Panc1 (cell line): ENCODE data around the gene USP50. TPM values are rescaled to one million over a fixed set of nuclear protein-coding genes. Genes with fewer than 3 reads are reported as not detected.

ENCODE experiments used
- ATAC-seq: fragments of 200-7000 bp; cut with Tn5 transposase; 2 replicates; pipeline ENCODE4 v1.9.1; 2020; ENCODE audit warnings: mild to moderate bottlenecking, moderate library complexity
- BruUV-seq: library from RNA; stranded (reverse); fragments of 400-500 nt; replicated peaks from 2 replicates; lab custom pipeline; 2021; lab: Mats Ljungman, UMichigan
- CTCF ChIA-PET: fragments of 300-600 bp; sonication (Branson Sonifier 250); formaldehyde crosslinking; loops from one replicate; lab custom pipeline; 2022; ENCODE audit warnings: antibody characterized with exemption; lab: Charles Lee
- POLR2A ChIA-PET: fragments of 300-600 bp; sonication (Branson Sonifier 250); formaldehyde crosslinking; loops from one replicate; lab custom pipeline; 2022; ENCODE audit warnings: antibody characterized with exemption; lab: Charles Lee
- DNase-seq: peaks from one replicate; pipeline ENCODE4 v3.0.0-alpha.2; 2010; ENCODE audit warnings: low read depth, low spot score
- H3K27ac ChIP-seq: 2 replicates; pipeline ENCODE4 v1.5.1; 2011; ENCODE audit warnings: mild to moderate bottlenecking, low read length, inconsistent platforms
- H3K27me3 ChIP-seq: fragments of 200-500 bp; sonication (Bioruptor generic); 2 replicates; pipeline ENCODE4 v1.6.0; 2014; ENCODE audit warnings: low read length, inconsistent platforms; ENCODE audit not compliant: control insufficient read depth, insufficient read depth
- H3K36me3 ChIP-seq: fragments of 200-500 bp; sonication (Bioruptor generic); 2 replicates; pipeline ENCODE4 v1.5.1; 2014; ENCODE audit warnings: inconsistent platforms, mild to moderate bottlenecking, low read length, moderate library complexity; ENCODE audit not compliant: control insufficient read depth, insufficient read depth
- H3K4me1 ChIP-seq: 2 replicates; pipeline ENCODE4 v1.5.1; 2011; ENCODE audit warnings: inconsistent platforms, mild to moderate bottlenecking, low read length, moderate library complexity; ENCODE audit not compliant: control insufficient read depth, insufficient read depth
- H3K4me3 ChIP-seq, 2 experiments: 2 replicates each; pipeline ENCODE4 v1.5.1; 2011 to 2012; ENCODE audit warnings: low read depth in 2 of 2, low read length in 2 of 2, mild to moderate bottlenecking in 2 of 2, inconsistent platforms in 1 of 2, moderate library complexity in 1 of 2
- H3K9me3 ChIP-seq: fragments of 200-500 bp; sonication (Bioruptor generic); 2 replicates; pipeline ENCODE4 v1.5.1; 2014; ENCODE audit warnings: low read depth, mild to moderate bottlenecking, inconsistent platforms, low read length, moderate library complexity; ENCODE audit not compliant: control insufficient read depth, insufficient read depth
- POLR2AphosphoS5 ChIP-seq: IDR thresholded peaks from 2 replicates; pipeline ENCODE4 v1.6.1; 2012; ENCODE audit warnings: mild to moderate bottlenecking, low read depth, low read length, moderate library complexity
- SIN3A ChIP-seq: IDR thresholded peaks from 2 replicates; pipeline ENCODE4 v1.6.1; 2012; ENCODE audit warnings: low read depth, mild to moderate bottlenecking, low read length, moderate library complexity, borderline replicate concordance; ENCODE audit not compliant: insufficient read depth
- TCF7L2 ChIP-seq: IDR thresholded peaks from 2 replicates; pipeline ENCODE4 v1.6.1; 2011; ENCODE audit warnings: mild to moderate bottlenecking, low read depth, low read length, inconsistent platforms
- in situ Hi-C: cut with HindIII; loops from 2 replicates; pipeline ENCODE4 v1.10.0; 2016; ENCODE audit warnings: low sequenced_read_pairs, low pct_unique_long_range_greater_than_20kb
- intact Hi-C: fragments of 100-400 bp; cut with micrococcal nuclease; formaldehyde crosslinking; loops from one replicate; pipeline ENCODE4 v1.10.0; 2022; ENCODE audit not compliant: unreplicated experiment
- total RNA-seq: library from RNA; stranded (reverse); gene quantifications from one replicate; pipeline ENCODE4 v1.2.1, GENCODE V29; 2021; ENCODE audit not compliant: unreplicated experiment
- TF ChIP-seq, protein P1 (sequence below): fragments of 450-650 bp; IDR thresholded peaks from 2 replicates; pipeline ENCODE4 v1.5.1; 2017; ENCODE audit warnings: mild to moderate bottlenecking
- TF ChIP-seq, protein P2 (sequence below), 2 experiments: IDR thresholded peaks; 2 replicates each; pipeline ENCODE4 v1.6.1; 2011 to 2012; ENCODE audit warnings: low read depth in 2 of 2, control low read depth in 1 of 2, low read length in 1 of 2, mild to moderate bottlenecking in 1 of 2, moderate library complexity in 1 of 2; ENCODE audit not compliant: insufficient read depth in 1 of 2

The USP50 gene
- total RNA-seq, 1 experiment from 2014 or later, result not detected

DNA sequence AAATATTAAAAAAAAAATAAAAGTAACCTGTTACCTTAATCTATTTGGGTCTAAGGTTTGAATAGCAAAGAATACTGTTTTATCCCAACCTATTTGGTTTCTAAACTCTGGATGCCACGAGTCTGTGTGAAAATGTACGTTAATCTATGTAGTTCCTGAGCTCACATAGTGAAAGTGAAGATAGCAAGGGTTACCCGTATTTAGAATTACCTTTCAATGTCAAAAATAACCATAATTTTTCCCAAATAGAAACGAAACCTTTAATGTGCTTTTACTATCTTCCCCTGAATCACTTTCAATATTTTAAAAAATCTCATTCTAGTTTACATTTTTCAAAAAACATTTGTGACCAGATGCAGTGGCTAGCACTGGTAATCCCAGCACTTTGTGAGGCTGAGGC, 5.8 kb upstream of the USP50 start:
- POLR2A ChIA-PET, result no interaction called here
- no peak for ATAC-seq
- no TSS peak for BruUV-seq

DNA sequence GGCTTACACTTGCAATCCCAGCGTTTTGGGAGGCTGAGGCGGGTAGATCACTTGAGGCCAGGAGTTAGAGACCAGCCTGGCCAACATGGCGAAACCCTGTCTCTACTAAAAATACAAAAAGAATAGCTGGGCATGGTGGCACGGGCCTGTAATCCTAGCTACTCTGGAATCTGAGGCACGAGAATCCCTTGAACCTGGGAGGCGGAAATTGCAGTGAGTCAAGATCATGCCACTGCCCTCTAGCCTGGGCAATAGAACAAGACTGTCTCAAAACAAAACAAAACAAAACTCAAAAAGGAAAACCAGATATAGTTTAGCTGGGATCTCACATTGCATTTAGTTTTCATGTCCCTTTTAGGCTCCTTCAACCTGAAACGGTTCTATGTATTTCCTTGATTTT, 2.9 kb upstream of the USP50 start:
- Histone ChIP-seq H3K4me1 (no peaks in the 10 kb centered on the region), H3K4me3 (no peak overlapping the region), H3K27ac (no peak overlapping the region), H3K9me3 (no peaks in the 10 kb centered on the region), H3K36me3 (no peaks in the 10 kb centered on the region), H3K27me3 (no peaks in the 10 kb centered on the region)
- intact Hi-C loops (no loop called here), in situ Hi-C loops (no loop called here)
- POLR2A ChIA-PET, result no interaction called here
- DNase-seq (no peak), ATAC-seq (no peak)
- no TSS peak for BruUV-seq
- CTCF ChIA-PET, result interaction anchor here (0.6 to 0.8 kb wide), 2 partner anchors 10 to 201 kb away, joined by 3 to 6 read pairs; no protein-coding TSS in a partner anchor
- no peak for TF ChIP-seq TCF7L2
- TF ChIP-seq, protein P1, sequence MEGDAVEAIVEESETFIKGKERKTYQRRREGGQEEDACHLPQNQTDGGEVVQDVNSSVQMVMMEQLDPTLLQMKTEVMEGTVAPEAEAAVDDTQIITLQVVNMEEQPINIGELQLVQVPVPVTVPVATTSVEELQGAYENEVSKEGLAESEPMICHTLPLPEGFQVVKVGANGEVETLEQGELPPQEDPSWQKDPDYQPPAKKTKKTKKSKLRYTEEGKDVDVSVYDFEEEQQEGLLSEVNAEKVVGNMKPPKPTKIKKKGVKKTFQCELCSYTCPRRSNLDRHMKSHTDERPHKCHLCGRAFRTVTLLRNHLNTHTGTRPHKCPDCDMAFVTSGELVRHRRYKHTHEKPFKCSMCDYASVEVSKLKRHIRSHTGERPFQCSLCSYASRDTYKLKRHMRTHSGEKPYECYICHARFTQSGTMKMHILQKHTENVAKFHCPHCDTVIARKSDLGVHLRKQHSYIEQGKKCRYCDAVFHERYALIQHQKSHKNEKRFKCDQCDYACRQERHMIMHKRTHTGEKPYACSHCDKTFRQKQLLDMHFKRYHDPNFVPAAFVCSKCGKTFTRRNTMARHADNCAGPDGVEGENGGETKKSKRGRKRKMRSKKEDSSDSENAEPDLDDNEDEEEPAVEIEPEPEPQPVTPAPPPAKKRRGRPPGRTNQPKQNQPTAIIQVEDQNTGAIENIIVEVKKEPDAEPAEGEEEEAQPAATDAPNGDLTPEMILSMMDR, result no peak
- no peak for TF ChIP-seq POLR2AphosphoS5
- TF ChIP-seq SIN3A, result no peak
- TF ChIP-seq, protein P2, sequence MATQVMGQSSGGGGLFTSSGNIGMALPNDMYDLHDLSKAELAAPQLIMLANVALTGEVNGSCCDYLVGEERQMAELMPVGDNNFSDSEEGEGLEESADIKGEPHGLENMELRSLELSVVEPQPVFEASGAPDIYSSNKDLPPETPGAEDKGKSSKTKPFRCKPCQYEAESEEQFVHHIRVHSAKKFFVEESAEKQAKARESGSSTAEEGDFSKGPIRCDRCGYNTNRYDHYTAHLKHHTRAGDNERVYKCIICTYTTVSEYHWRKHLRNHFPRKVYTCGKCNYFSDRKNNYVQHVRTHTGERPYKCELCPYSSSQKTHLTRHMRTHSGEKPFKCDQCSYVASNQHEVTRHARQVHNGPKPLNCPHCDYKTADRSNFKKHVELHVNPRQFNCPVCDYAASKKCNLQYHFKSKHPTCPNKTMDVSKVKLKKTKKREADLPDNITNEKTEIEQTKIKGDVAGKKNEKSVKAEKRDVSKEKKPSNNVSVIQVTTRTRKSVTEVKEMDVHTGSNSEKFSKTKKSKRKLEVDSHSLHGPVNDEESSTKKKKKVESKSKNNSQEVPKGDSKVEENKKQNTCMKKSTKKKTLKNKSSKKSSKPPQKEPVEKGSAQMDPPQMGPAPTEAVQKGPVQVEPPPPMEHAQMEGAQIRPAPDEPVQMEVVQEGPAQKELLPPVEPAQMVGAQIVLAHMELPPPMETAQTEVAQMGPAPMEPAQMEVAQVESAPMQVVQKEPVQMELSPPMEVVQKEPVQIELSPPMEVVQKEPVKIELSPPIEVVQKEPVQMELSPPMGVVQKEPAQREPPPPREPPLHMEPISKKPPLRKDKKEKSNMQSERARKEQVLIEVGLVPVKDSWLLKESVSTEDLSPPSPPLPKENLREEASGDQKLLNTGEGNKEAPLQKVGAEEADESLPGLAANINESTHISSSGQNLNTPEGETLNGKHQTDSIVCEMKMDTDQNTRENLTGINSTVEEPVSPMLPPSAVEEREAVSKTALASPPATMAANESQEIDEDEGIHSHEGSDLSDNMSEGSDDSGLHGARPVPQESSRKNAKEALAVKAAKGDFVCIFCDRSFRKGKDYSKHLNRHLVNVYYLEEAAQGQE (IDR thresholded peaks at IDR 0.05; ENCODE audit: insufficient read depth in 1 of 2, low read depth in 2 of 2, low read length in 1 of 2), result no peak

More for the DNA sequence above, 5.8 kb upstream of the USP50 start:
- Histone ChIP-seq H3K36me3 (no peaks in the 10 kb centered on the region), H3K27me3 (no peaks in the 10 kb centered on the region), H3K4me3 (no peak overlapping the region), H3K27ac (no peak overlapping the region), H3K4me1 (no peaks in the 10 kb centered on the region), H3K9me3 (no peaks in the 10 kb centered on the region)
- DNase-seq, result no peak
- TF ChIP-seq, protein P2 (IDR thresholded peaks at IDR 0.05; ENCODE audit: insufficient read depth in 1 of 2, low read depth in 2 of 2, low read length in 1 of 2), result no peak
- TF ChIP-seq SIN3A (no peak), TCF7L2 (no peak)
- TF ChIP-seq, protein P1, result no peak
- CTCF ChIA-PET, result no interaction called here
- intact Hi-C loops (no loop called here), in situ Hi-C loops (no loop called here)
